GM12878 (cell line): ENCODE data around the gene TBX10. TPM values are rescaled to one million over a fixed set of nuclear protein-coding genes. Genes with fewer than 3 reads are reported as not detected.

Source experiments
- CREM ChIP-seq: IDR thresholded peaks from 2 replicates; pipeline ENCODE4 v1.6.1; 2014; ENCODE audit warnings: antibody characterized with exemption, low read depth
- SMARCA5 ChIP-seq: fragments of 450-650 bp; IDR thresholded peaks from 2 replicates; pipeline ENCODE4 v1.6.1; 2017; ENCODE audit warnings: mild to moderate bottlenecking
- ZNF207 ChIP-seq: fragments of 450-650 bp; IDR thresholded peaks from 2 replicates; pipeline ENCODE4 v1.6.1; 2014; ENCODE audit warnings: antibody characterized with exemption, mild to moderate bottlenecking, borderline replicate concordance
- polyA plus RNA-seq, 11 experiments: library from polyadenylated mRNA; depleted of rRNA in 4 of 11; unstranded in 6 of 11; stranded (reverse) in 5 of 11; fragments of >200 nt; fragmentation: Nextera tagmentation in 4 of 11; fragmentation: Illumina TruSeq in 1 of 11; extraction: Ambion mirVana in 4 of 11; extraction: Trizol in 1 of 11; gene quantifications; 1 replicate in 1 of 11; 2 replicates in 10 of 11; pipeline versions ENCODE4 v1.2.1 to v1.2.3, GENCODE V29; 2011 to 2016; ENCODE audit warnings: inconsistent platforms in 2 of 11, missing spikeins in 2 of 11, low read depth in 1 of 11
- total RNA-seq, 4 experiments: library from RNA; depleted of rRNA in 3 of 4; stranded (reverse); fragments of >200 nt in 3 of 4; fragmentation: Illumina TruSeq in 1 of 4; extraction: Trizol in 1 of 4; gene quantifications; 2 replicates each; pipeline versions ENCODE4 v1.2.1 to v1.2.3, GENCODE V29; 2013 to 2021
- TF ChIP-seq, protein P1 (sequence below): fragments of 450-650 bp; IDR thresholded peaks from 2 replicates; pipeline ENCODE4 v1.6.1; 2018; ENCODE audit warnings: mild to moderate bottlenecking, low read depth, moderate library complexity; ENCODE audit not compliant: partially characterized antibody
- TF ChIP-seq, protein P2 (sequence below): fragments of 450-650 bp; IDR thresholded peaks from 2 replicates; pipeline ENCODE4 v1.6.1; 2017; ENCODE audit warnings: mild to moderate bottlenecking, moderate library complexity
- TF ChIP-seq, protein P3 (sequence below): IDR thresholded peaks from 2 replicates; pipeline ENCODE4 v1.6.1; 2012; ENCODE audit warnings: low read depth, low read length, improper control_type of control experiment

TBX10 gene
- total and polyA plus RNA-seq, 10 of the 15 experiments (the other 5 are each of a cell fraction or from before 2014, with no cell fraction given): 0.10 to 0.44 (median 0.20) TPM; not detected in 4

DNA sequence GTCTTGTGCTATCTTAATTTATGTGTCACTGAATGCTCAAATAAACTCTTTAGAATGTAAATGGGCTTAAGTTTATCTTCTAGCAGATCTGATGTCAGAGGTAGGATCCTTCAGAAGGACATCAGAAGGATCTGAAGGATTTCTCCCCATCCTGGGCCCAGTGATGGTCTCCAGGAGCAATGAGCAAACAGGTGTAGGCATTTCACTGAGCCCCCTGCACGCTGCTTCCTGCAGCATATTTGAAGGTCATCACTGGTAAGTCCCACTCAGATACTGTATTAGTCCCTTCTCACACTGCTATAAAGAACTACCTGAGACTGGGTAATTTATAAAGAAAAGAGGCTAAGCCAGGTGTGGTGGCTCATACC lies 51.4 kb downstream of the TBX10 start (continued):
- TF ChIP-seq, protein P1, sequence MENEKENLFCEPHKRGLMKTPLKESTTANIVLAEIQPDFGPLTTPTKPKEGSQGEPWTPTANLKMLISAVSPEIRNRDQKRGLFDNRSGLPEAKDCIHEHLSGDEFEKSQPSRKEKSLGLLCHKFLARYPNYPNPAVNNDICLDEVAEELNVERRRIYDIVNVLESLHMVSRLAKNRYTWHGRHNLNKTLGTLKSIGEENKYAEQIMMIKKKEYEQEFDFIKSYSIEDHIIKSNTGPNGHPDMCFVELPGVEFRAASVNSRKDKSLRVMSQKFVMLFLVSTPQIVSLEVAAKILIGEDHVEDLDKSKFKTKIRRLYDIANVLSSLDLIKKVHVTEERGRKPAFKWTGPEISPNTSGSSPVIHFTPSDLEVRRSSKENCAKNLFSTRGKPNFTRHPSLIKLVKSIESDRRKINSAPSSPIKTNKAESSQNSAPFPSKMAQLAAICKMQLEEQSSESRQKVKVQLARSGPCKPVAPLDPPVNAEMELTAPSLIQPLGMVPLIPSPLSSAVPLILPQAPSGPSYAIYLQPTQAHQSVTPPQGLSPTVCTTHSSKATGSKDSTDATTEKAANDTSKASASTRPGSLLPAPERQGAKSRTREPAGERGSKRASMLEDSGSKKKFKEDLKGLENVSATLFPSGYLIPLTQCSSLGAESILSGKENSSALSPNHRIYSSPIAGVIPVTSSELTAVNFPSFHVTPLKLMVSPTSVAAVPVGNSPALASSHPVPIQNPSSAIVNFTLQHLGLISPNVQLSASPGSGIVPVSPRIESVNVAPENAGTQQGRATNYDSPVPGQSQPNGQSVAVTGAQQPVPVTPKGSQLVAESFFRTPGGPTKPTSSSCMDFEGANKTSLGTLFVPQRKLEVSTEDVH: peak; percentile 30
- TF ChIP-seq, protein P2, sequence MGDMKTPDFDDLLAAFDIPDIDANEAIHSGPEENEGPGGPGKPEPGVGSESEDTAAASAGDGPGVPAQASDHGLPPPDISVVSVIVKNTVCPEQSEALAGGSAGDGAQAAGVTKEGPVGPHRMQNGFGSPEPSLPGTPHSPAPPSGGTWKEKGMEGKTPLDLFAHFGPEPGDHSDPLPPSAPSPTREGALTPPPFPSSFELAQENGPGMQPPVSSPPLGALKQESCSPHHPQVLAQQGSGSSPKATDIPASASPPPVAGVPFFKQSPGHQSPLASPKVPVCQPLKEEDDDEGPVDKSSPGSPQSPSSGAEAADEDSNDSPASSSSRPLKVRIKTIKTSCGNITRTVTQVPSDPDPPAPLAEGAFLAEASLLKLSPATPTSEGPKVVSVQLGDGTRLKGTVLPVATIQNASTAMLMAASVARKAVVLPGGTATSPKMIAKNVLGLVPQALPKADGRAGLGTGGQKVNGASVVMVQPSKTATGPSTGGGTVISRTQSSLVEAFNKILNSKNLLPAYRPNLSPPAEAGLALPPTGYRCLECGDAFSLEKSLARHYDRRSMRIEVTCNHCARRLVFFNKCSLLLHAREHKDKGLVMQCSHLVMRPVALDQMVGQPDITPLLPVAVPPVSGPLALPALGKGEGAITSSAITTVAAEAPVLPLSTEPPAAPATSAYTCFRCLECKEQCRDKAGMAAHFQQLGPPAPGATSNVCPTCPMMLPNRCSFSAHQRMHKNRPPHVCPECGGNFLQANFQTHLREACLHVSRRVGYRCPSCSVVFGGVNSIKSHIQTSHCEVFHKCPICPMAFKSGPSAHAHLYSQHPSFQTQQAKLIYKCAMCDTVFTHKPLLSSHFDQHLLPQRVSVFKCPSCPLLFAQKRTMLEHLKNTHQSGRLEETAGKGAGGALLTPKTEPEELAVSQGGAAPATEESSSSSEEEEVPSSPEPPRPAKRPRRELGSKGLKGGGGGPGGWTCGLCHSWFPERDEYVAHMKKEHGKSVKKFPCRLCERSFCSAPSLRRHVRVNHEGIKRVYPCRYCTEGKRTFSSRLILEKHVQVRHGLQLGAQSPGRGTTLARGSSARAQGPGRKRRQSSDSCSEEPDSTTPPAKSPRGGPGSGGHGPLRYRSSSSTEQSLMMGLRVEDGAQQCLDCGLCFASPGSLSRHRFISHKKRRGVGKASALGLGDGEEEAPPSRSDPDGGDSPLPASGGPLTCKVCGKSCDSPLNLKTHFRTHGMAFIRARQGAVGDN: peak; percentile 7; the same call in 1 of the 2 replicates
- TF ChIP-seq SMARCA5: no peak; the same call in 1 of the 2 replicates
- TF ChIP-seq, protein P3, sequence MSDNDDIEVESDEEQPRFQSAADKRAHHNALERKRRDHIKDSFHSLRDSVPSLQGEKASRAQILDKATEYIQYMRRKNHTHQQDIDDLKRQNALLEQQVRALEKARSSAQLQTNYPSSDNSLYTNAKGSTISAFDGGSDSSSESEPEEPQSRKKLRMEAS: no peak
- peak; percentile 7; the same call in 1 of the 2 replicates for TF ChIP-seq CREM
- TF ChIP-seq ZNF207: 0 out of 2 replicates have a peak, but pooled peaks have one; percentile 51
